M059J (cell line): Measurements from ENCODE around the gene PRR20A. TPM values are rescaled to one million over a fixed set of nuclear protein-coding genes. Genes with fewer than 3 reads are reported as not detected.
"Not testable (repeated sequence)": the region's sequence is repeated elsewhere in the genome, so short reads cannot be mapped to it uniquely, and the experiment has no call there.

Experiments used
- DNase-seq: peaks from one replicate; pipeline ENCODE4 v3.0.0-alpha.2; 2012; ENCODE audit warnings: low read depth
- total RNA-seq: library from RNA; depleted of rRNA; stranded (reverse); fragments of >200 nt; shearing (Covaris generic); gene quantifications from 2 replicates; pipeline ENCODE4 v1.2.3, GENCODE V29; 2014; rRNA removed

PRR20A gene
- not detected in 2 replicates for total RNA-seq

- not testable (repeated sequence) for DNase-seq
These were observed at the start of gene PRR20A for GRCh38 chr13:57140235-57140968. Gene PRR20A (plus strand): TSS chr13:57140918. CDS start chr13:57141305, 387 bp downstream.

DNA sequence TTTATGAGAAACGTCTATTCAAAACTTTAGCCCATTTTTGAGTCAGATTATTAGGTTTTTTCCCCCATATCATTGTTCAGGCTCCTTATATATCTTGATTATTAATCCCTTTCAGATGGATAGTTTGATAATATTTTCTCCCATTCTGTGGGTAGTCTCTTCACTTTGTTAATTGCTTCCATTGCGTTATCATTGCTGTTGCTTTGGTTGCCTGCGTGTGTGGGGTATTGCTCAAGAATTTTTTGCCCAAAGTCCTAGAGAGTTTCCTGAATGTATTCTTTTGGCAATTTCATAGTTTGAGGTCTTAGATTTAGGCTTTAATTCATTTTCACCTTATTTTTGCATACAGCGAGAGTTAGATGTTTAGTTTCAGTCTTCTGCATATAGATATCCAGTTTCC is 25.8 kb upstream of the PRR20A start:
- no peak for DNase-seq

DNA sequence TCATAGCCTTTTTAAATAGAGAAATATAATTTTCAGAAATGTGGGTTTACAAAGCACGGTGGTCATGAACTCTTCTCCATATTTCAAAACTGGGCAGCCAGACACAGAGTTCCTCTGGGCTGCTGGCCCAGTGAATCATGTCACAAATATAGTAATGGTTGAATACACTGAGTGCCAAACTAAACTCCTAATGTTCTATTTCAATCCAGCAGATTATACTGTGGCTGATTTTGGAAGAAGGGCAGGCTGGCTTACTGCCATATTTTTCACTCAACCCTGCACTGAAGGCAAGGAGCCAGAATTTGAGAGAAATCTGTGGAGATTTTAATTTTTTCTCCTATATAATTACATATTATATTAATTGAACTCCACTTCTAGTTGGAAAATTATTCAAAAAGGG is 17.0 kb upstream of the PRR20A start:
- no peak for DNase-seq

- DNase-seq: no peak
These were observed 11.8 kb upstream of the PRR20A start for GRCh38 chr13:57128909-57129308.

DNA sequence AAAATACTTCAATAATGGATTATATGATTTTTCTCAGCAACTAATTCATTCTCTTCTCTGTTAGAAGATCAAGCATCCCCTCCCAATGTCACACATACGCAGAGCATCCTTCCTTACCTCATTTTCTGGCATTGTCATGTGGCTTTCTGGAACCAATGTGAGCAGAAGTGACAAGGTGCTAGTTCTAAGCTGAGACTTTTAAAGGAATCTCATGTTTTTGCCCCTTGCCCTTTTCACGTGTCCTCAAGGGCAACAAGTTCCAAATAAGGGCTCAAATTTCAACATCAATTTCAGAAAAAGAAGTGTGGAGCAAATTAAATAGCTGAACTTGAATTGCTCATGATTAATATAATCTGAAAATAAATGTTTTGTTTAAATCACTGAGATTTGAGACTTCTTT is 4.6 kb upstream of the PRR20A start:
- no peak for DNase-seq

GRCh38 chr13:57137585-57137984 is 3.1 kb upstream of the PRR20A start:
- DNase-seq: no peak

GRCh38 chr13:57138988-57139387 is 1.7 kb upstream of the PRR20A start:
- DNase-seq: no peak

DNA sequence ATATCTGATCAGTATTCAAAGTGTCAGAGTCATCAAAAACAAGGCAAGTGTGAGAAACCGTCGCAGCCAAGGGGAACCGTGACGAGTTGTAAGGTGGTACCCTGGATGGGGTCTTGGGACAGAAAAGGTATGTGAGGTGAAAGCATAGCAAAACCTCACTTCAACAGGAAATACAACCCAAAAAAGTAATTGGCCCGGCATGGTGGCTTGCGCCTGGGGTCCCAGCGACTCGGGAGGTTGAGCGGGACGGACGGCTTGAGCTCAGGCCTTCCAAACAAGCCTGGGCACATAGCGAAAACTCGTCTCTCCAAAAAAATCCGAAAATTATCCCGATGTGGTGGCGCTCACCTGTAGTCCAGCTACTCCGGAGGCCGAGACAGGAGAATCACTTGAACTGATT is 937 bp upstream of the PRR20A start:
- not testable (repeated sequence) for DNase-seq

- not testable (repeated sequence) for DNase-seq
These were observed 6.5 kb downstream of the PRR20A start, which contains the start of gene PRR20B for GRCh38 chr13:57147188-57147587. Gene PRR20B (plus strand): TSS chr13:57147488. CDS start chr13:57147875, 387 bp downstream.

DNA sequence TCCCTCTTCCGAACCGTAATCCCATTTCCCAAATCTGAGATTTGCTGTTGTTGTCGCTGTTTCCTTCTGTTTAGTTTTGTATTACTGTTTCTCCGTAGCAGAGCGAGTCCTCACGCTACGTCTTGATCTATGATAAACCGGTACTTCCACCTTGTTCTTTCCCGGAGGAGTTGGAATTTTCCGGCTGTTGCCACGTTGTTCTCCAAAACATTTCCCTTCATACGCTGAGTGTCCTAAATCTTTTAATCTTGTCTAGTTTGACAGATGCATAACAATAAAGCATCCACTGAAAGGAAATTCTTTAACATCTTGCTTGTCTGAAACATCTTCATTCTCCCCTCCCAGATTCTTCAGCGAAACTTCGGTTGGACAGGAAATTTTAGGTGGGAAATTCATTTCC is 7.4 kb downstream of the PRR20A start:
- not testable (repeated sequence) for DNase-seq

- DNase-seq: not testable (repeated sequence)
These were observed 13.0 kb downstream of the PRR20A start, which contains the start of gene PRR20C for GRCh38 chr13:57153761-57154160. Gene PRR20C (plus strand): TSS chr13:57154061. CDS start chr13:57154448, 387 bp downstream.

GRCh38 chr13:57160332-57160731 is 19.6 kb downstream of the PRR20A start, which contains the start of gene PRR20D:
Gene PRR20D (plus strand): TSS chr13:57160632. CDS start chr13:57161019, 387 bp downstream.
- DNase-seq: not testable (repeated sequence)

DNA sequence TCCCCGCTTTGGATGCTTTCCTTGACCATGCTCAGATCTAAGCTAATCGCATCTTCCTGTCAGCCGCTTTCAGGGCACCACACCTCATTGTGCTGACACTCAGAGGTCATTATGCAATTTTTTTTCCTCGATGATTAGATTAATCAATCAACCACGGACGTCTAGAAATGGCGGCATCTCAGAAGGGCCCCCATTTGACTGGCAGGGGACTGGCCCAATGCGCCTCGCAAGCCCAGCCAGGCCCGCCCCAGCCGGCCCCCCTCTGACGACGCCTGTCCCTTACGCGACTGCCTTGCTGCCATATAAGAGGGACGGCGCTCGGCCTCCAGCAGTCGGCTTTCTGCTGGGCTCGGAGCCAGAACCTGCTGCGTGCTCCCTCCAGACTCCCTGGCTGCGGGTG is 26.2 kb downstream of the PRR20A start, which contains the start of gene PRR20E:
TSS of gene PRR20E (plus strand) at position 301 of the 400 bp plus-strand sequence. CDS start 387 bp downstream, outside the sequence.
- not testable (repeated sequence) for DNase-seq

DNA sequence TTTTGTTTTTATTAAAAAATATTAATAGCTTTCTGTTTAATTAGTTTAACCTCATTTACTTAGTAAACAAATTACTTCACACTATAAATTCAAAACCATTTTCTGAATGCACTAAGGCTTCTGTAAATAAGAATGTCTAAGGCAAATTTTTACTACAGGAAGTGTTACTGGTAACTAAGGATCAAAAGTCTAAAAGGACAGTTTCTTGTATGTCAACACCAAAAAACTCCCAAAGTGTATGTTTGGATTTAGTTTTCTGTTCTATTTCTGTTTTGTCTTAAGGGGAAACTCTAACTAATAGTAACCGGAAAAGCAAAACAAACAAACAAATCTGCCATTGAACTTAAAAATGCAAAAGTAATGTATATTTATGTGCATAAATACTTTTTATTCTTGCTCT is 50.9 kb downstream of the PRR20A start:
- DNase-seq: no peak

Other genes with a start within 250 kb of the PRR20A start
- gene PRR20B, start 6.6 kb downstream of the PRR20A start, total RNA-seq: not detected in 2 replicates
- gene PRR20C, start 13.1 kb downstream of the PRR20A start, total RNA-seq: not detected in 2 replicates
- not detected in 2 replicates for gene PRR20D, start 19.7 kb downstream of the PRR20A start, total RNA-seq
- not detected in 2 replicates for gene PRR20E, start 26.3 kb downstream of the PRR20A start, total RNA-seq